Neural progenitor cell (in vitro differentiated cells): ENCODE measurements around the gene AGTRAP. TPM values are rescaled to one million over a fixed set of nuclear protein-coding genes. Genes with fewer than 3 reads are reported as not detected.
A peak's percentile ranks its signal among the peaks of the same experiment; 100 is the strongest.

Experiments
- DNase-seq: peaks from one replicate; pipeline ENCODE4 v3.0.0-alpha.2; 2016; ENCODE audit warnings: low spot score
- H2AFZ ChIP-seq: fragments of 200-600 bp; sonication (generic); replicated peaks from 2 replicates; pipeline ENCODE4 v1.6.1; 2016; ENCODE audit warnings: antibody characterized with exemption
- H3F3A ChIP-seq: fragments of 200-600 bp; sonication (generic); 2 replicates; pipeline ENCODE4 v1.6.1; 2016; ENCODE audit warnings: antibody characterized with exemption, low read depth
- H3K27ac ChIP-seq: fragments of 200-600 bp; sonication (generic); 2 replicates; pipeline ENCODE4 v1.5.1; 2016; ENCODE audit warnings: mild to moderate bottlenecking
- H3K27me3 ChIP-seq: fragments of 200-600 bp; sonication (generic); 2 replicates; pipeline ENCODE4 v1.6.1; 2016; ENCODE audit warnings: mild to moderate bottlenecking, moderate library complexity
- H3K36me3 ChIP-seq: fragments of 200-600 bp; sonication (generic); 2 replicates; pipeline ENCODE4 v1.5.1; 2016
- H3K4me1 ChIP-seq: fragments of 200-600 bp; sonication (generic); 2 replicates; pipeline ENCODE4 v1.6.1; 2016; ENCODE audit warnings: mixed run types
- H3K4me2 ChIP-seq: fragments of 200-600 bp; sonication (generic); 2 replicates; pipeline ENCODE4 v1.6.1; 2016
- H3K4me3 ChIP-seq: fragments of 200-600 bp; sonication (generic); 2 replicates; pipeline ENCODE4 v1.5.1; 2016
- H3K79me2 ChIP-seq: fragments of 200-600 bp; sonication (generic); 2 replicates; pipeline ENCODE4 v1.6.1; 2016; ENCODE audit warnings: low read depth
- H3K9ac ChIP-seq: fragments of 200-600 bp; sonication (generic); 2 replicates; pipeline ENCODE4 v1.6.1; 2016
- H3K9me3 ChIP-seq: fragments of 200-600 bp; sonication (generic); 2 replicates; pipeline ENCODE4 v1.5.1; 2016; ENCODE audit warnings: low read depth
- H4K20me1 ChIP-seq: fragments of 200-600 bp; sonication (generic); 2 replicates; pipeline ENCODE4 v1.6.1; 2016; ENCODE audit warnings: low read depth
- H3K27ac Mint-ChIP-seq: 3 replicates; pipeline ENCODE4 v1.8.0; 2021; ENCODE audit warnings: mixed read lengths
- H3K27me3 Mint-ChIP-seq: 2 replicates; pipeline ENCODE4 v1.8.0; 2022; ENCODE audit warnings: low read depth, mild to moderate bottlenecking, inconsistent platforms, moderate library complexity, mixed read lengths; ENCODE audit not compliant: insufficient read depth
- H3K36me3 Mint-ChIP-seq: 3 replicates; pipeline ENCODE4 v1.8.0; 2021; ENCODE audit warnings: mixed read lengths
- H3K4me1 Mint-ChIP-seq: 3 replicates; pipeline ENCODE4 v1.8.0; 2021; ENCODE audit warnings: mixed read lengths
- H3K4me3 Mint-ChIP-seq: 3 replicates; pipeline ENCODE4 v1.8.0; 2021; ENCODE audit warnings: mild to moderate bottlenecking, moderate library complexity, mixed read lengths
- H3K9me3 Mint-ChIP-seq: 3 replicates; pipeline ENCODE4 v1.8.0; 2020; ENCODE audit warnings: mixed read lengths
- CTCF ChIP-seq: fragments of 200-600 bp; sonication (generic); IDR thresholded peaks from 2 replicates; pipeline ENCODE4 v1.5.1; 2017; ENCODE audit warnings: antibody characterized with exemption, mild to moderate bottlenecking
- EZH2 ChIP-seq: fragments of 200-600 bp; sonication (generic); IDR thresholded peaks from 2 replicates; pipeline ENCODE4 v1.6.1; 2017; ENCODE audit warnings: antibody characterized with exemption, mild to moderate bottlenecking, moderate library complexity
- EZH2phosphoT487 ChIP-seq: fragments of 200-600 bp; sonication (generic); IDR thresholded peaks from 2 replicates; pipeline ENCODE4 v1.6.1; 2017; ENCODE audit warnings: antibody characterized with exemption
- total RNA-seq: library from RNA; depleted of rRNA; stranded (reverse); fragments of >200 nt; gene quantifications from 2 replicates; pipeline ENCODE4 v1.2.3, GENCODE V29; 2015; ENCODE audit warnings: low replicate concordance

AGTRAP gene
- total RNA-seq, 1 donor from 2014 or later = 12.4 TPM

DNA sequence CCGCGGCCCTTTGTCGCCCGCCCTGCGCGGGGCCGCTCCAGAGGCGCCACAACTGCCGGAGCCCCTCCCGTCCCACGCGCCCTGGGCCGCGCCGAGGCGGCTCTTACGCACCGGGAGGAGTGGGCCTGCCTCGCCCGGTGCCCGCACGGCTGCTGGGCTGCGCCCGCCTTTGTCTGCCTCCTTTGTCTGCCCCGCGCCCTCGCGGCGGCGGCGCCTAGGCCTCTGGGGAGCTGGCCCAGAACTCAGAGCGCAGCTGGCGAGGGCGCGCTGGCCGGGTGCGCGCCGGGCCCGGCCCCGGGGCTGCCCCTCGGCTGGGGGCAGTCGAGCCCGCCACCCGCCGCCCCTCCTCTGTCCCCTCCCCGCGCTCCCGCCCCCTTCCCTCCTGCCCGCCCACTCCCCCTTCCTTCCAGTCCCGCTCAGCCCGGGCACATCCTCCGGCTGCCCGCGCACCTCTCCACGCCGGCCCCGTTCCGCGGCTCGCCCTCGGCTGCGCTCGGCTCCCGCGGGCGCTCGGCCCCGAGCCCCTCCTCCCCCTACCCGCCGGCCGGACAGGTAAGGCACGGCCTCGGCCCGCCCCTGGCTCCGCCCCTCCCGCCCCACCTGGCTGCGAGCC, 44.5 kb upstream of the AGTRAP start, which contains the start of gene DRAXIN:
Gene DRAXIN (plus strand): TSS at position 409 of the 613 bp plus-strand sequence. CDS start 14,549 bp downstream, outside the sequence.
- Histone ChIP-seq H3K79me2 (peaks cover 90% of the 10 kb centered on the region), H3K4me2 (peak within 1 kb of the TSS; percentile 93), H2AFZ (peak within 1 kb of the TSS; percentile 88), H4K20me1 (peaks cover 55% of the 10 kb centered on the region), H3K27ac (peak within 1 kb of the TSS; percentile 84), H3K9me3 (no peaks in the 10 kb centered on the region), H3K4me1 (peaks cover 48% of the 10 kb centered on the region), H3F3A (peaks cover 65% of the 10 kb centered on the region), H3K27me3 (peaks cover 11% of the 10 kb centered on the region), H3K9ac (peak within 1 kb of the TSS; percentile 91), H3K4me3 (peak within 1 kb of the TSS; percentile 97), H3K36me3 (no peaks in the 10 kb centered on the region)
- peaks cover 36% of the 10 kb centered on the region for H3K4me1 Mint-ChIP-seq
- peak within 1 kb of the TSS; percentile 94 for H3K4me3 Mint-ChIP-seq
- H3K27ac Mint-ChIP-seq = peak within 1 kb of the TSS; percentile 69
- peak; percentile 90 for DNase-seq
- H3K36me3 Mint-ChIP-seq = no peaks in the 10 kb centered on the region
- peaks cover 22% of the 10 kb centered on the region for H3K27me3 Mint-ChIP-seq
- no peak for TF ChIP-seq EZH2phosphoT487
- no peak for TF ChIP-seq CTCF
- no peak for TF ChIP-seq EZH2
- no peaks in the 10 kb centered on the region for H3K9me3 Mint-ChIP-seq

- Histone ChIP-seq H3K9me3 (no peaks in the 10 kb centered on the region), H3F3A (peaks cover 70% of the 10 kb centered on the region), H4K20me1 (peaks cover 57% of the 10 kb centered on the region), H3K27ac (no peak overlapping the region), H3K4me3 (peak overlapping the region; percentile 97), H3K36me3 (no peaks in the 10 kb centered on the region), H3K4me2 (peak overlapping the region; percentile 93), H2AFZ (peak overlapping the region; percentile 88), H3K27me3 (peaks cover 11% of the 10 kb centered on the region), H3K9ac (no peak overlapping the region), H3K4me1 (peaks cover 48% of the 10 kb centered on the region), H3K79me2 (peaks cover 90% of the 10 kb centered on the region)
- peaks cover 36% of the 10 kb centered on the region for H3K4me1 Mint-ChIP-seq
- no peaks in the 10 kb centered on the region for H3K9me3 Mint-ChIP-seq
- H3K36me3 Mint-ChIP-seq = no peaks in the 10 kb centered on the region
- TF ChIP-seq EZH2phosphoT487 (no peak), EZH2 (peak; percentile 37), CTCF (no peak)
- H3K27ac Mint-ChIP-seq = peak overlapping the region; percentile 69
- peaks cover 21% of the 10 kb centered on the region for H3K27me3 Mint-ChIP-seq
- DNase-seq = peak; percentile 55
- H3K4me3 Mint-ChIP-seq = peak overlapping the region; percentile 89
Observed at GRCh38 chr1:11691928-11692711, 43.8 kb upstream of the AGTRAP start.

DNA sequence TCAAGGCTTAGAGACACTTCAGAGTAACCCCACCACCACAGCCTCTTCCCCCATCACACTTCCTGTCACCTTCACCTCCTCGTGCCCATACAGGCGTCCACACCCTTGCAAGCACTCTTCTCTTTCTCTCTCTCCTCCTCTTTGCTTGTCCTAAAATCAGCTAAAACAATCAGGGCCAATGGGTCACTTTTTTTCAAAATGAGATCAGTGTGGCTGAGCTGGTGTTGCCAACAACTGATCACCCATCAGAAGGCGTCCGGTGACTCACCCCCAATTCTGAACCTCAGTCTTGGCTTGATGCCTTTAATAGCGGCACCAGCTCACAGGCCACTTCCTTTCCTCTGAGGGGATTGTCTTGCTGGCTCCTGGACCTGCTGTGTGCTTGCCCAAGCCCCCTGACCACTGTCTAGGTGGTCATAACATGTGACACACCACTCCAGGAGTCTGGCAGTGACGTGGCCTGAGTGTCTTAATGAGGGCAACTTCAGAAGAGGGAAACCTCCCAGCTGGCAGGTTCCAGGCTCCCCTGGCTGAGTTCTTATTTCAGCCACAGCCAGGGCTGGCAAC, 42.8 kb upstream of the AGTRAP start:
- peaks cover 48% of the 10 kb centered on the region for H3K4me1 ChIP-seq
- TF ChIP-seq CTCF (no peak), EZH2 (no peak), EZH2phosphoT487 (no peak)
- no peaks in the 10 kb centered on the region for H3K9me3 Mint-ChIP-seq
- H3K9ac ChIP-seq = no peak overlapping the region
- no peak overlapping the region for H2AFZ ChIP-seq
- H3K9me3 ChIP-seq = no peaks in the 10 kb centered on the region
- peaks cover 18% of the 10 kb centered on the region for H3K27me3 Mint-ChIP-seq
- H3K4me1 Mint-ChIP-seq = peaks cover 36% of the 10 kb centered on the region
- DNase-seq = peak; percentile 13
- peaks cover 89% of the 10 kb centered on the region for H3K79me2 ChIP-seq
- H3F3A ChIP-seq = peaks cover 77% of the 10 kb centered on the region
- H3K36me3 ChIP-seq = no peaks in the 10 kb centered on the region
- H3K27me3 ChIP-seq = peaks cover 11% of the 10 kb centered on the region
- H3K4me3 ChIP-seq = peak overlapping the region; percentile 97
- H4K20me1 ChIP-seq = peaks cover 56% of the 10 kb centered on the region
- H3K4me3 Mint-ChIP-seq = peak overlapping the region; percentile 85
- H3K27ac Mint-ChIP-seq = no peak overlapping the region
- H3K4me2 ChIP-seq = peak overlapping the region; percentile 93
- no peaks in the 10 kb centered on the region for H3K36me3 Mint-ChIP-seq
- H3K27ac ChIP-seq = no peak overlapping the region
